ENCODE results near the gene OXA1L.
"Not testable (repeated sequence)": the region's sequence is repeated elsewhere in the genome, so short reads cannot be mapped to it uniquely, and the experiment has no call there.

The OXA1L gene

DNA sequence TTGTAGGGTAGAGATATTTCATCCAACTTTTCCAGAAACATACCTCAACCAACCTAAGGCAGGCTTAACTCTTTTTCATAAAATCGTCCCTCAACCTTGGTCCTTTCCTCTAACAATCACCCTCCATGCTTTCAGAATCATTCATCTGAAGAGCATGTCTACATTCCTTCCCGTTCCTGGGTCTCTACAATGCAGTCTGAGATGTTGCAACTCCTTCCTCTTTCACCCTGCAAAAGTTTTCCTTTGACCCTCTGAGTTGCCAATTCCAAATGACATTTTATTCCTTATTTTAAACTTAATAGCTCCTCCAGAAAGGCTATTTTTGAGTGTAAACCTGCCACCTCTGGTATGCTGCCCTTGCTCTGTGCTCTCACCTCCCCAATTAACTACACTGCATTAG is 32.0 kb downstream of the OXA1L start:
- DNase-seq (ENCODE audit: low read depth, low spot score): no peak

DNA sequence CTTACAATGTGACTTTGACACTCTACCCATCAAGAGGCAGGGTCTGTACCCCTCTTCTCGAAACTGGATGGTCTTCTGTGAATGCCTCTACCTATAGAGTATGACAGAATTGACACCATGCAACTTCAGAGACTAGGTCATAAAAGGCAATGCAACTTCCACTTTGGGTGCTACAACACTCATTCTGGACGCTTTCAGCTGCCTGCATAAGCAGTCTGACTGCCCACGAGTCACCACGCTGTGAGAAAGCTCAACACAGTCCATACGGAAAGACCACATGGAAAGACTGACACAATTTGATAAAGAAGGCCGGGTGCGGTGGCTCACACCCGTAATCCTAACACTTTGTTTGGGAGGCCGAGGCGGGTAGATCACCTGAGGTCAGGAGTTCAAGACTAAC is 33.9 kb downstream of the OXA1L start:
- DNase-seq (ENCODE audit: low read depth, low spot score): no peak

DNA sequence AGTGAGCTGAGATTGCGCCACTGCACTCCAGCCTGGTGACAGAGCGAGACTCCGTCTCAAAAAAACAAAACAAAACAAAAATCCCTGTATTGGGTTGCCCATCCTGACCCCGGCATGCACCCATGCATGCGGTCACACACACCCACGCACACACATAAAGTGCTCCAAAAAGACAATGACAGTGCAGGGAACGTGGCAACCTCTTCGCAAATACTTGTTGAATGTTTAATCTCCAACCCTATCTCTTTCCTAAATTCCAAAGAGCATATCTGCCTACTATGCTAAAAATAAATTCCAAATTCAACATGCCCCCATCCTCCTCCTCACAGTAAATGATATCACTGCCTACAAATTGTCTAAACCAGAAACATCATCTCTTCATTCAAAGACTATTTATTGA is 35.2 kb downstream of the OXA1L start:
- no peak for DNase-seq (ENCODE audit: low read depth, low spot score)

DNA sequence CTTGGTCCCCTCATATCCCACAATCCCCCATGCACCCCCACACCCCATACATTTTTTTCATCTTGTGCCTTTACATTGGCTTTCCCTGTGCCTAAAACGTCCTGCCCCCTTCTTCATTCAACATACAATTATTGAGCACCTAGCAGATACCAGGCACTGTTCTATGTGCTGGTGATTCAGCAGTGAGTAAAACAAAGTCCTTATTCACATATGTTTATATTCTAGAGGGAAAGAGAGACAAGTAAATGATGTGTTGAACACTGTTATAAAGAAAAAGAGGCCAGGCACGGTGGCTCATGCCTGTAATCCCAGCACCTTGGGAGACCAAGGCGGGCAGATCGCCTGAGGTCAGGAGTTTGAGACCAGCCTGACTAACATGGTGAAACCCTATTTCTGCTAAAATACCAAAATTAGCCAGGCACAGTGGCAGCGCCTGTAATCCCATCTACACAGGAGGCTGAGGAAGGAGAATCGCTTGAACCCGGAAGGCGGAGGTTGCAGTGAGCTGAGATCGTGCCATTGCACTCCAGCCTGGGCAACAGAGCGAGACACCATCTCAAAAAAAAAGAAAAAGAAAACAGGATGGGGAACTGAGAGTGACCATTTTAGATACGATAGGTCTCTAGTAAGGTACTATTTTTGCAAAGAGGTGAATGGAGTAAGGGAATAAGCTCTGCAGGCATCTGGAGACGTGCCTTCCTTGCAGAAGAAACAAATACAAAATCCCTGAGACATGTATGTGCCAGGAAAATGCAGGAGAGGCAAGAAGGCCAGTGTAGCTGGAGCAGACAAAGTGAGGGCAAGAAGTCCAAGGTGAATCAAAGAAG is 36.6 kb downstream of the OXA1L start:
- DNase-seq (ENCODE audit: low read depth, low spot score): no peak

DNA sequence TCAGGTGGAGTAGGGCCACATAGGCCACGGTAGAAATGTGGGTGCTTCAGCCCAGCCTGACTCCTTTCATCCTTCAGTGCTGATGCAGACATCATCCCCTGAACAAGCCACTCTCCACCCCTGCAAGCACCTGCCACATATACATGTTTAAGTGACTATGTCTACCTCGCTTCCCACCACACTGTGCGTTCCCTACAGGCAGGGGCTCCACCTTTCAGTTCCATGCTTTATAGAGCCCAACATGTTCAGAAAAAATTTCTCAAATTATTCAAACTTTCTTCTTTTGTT is 37.1 kb downstream of the OXA1L start:
- no peak for DNase-seq (ENCODE audit: low read depth, low spot score)

DNA sequence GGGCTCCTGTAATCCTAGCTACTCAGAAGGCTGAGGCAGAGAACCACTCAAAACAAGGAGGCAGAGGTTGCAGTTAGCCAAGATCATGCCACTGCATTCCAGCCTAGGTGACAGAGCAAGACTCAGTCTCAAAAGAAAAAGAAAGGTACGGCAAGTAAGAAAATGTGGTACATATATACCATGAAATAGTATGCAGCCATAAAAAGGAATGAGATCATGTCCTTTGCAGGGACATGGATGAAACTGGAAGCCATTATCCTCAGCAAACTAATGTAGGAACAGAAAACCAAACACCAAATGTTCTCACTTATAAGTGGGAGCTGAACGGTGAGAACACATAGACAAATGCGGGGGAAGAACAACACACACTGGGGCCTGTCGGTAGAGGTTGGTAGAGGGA is 38.7 kb downstream of the OXA1L start:
- not testable (repeated sequence) for DNase-seq (ENCODE audit: low read depth, low spot score)

DNA sequence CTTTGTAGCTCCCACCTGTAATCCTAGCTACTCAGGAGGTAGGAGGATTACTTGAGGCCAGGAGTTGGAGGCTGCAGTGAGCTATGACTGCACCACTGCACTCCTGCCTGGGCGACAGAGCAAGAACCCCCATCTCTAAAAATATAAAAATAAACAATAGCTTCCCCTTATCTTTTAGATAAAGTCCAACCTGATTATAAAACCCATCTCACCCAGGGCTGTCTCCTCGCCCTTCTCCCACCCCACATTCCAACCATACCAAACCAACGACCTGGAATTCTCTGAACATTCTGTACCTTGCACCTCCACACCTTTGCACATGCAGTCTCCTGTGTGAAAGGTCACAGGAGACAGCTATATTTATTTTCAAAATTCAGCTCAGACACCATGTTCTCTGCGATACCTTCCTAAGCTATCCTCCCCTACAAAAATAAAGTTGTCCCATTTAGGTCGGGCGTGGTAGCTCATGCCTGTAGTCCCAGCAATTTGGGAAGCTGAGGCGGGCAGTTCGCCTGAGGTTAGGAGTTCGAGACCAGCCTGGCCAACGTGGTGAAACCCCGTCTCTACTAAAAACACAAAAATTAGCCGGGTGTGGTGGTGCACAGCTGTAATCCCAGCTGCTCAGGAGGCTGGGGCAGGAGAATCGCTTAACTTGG is 41.1 kb downstream of the OXA1L start:
- DNase-seq (ENCODE audit: low read depth, low spot score): no peak

DNA sequence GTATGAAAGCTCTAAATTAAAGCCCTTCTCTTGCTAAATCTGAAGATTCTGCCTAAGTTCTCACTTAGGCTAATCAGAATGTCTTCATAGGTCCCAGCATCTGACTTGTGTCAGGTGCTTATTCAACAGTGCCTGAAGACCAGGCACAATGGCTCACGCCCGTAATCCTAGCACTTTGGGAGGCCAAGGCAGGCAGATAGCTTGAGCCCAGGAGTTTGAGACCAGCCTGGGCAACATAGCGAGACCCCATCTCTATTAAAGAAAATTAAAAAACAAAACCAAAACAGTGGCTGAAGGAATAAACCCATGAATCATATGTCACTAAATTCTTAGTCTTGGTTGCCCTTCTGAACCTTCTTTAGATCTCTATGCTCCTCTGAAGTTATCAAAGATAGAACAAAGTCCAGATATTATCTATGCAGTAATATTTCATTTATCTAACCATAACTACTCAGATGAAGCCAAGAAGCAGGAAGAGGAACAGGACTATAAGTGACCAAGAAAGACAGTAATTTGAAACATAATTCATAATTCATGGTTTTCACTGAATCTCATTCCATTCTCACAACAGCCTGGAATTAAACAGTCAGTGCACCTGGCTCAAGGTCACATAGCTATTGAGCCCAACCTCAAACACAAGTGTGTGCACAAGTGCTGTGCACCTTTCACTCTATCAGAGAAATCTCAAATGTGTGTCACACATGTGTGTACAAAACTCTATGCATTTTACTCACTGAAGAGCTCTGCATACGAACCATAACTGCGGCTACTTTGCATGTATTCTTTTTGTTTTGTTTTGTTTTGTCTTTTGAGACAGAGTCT is 42.1 kb downstream of the OXA1L start:
- DNase-seq (ENCODE audit: low read depth, low spot score): no peak

DNA sequence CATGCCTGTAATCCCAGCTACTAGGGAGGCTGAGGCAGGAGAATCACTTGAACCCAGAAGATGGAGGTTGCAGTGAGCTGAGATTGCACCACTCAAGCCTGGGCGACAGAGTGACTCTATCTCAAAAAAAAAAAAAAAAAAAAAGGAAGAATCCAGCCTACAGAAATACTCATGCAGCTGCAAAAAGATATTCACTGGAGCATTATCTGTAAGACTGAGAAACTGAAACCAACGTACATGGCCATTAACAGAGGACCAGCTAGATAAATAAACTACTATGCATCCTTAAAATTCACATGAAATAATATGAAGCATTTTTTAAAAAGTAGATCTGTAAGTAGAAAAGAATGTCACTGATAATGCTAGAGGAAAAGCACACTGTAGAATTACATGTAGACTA is 45.2 kb downstream of the OXA1L start:
- DNase-seq (ENCODE audit: low read depth, low spot score): no peak

DNA sequence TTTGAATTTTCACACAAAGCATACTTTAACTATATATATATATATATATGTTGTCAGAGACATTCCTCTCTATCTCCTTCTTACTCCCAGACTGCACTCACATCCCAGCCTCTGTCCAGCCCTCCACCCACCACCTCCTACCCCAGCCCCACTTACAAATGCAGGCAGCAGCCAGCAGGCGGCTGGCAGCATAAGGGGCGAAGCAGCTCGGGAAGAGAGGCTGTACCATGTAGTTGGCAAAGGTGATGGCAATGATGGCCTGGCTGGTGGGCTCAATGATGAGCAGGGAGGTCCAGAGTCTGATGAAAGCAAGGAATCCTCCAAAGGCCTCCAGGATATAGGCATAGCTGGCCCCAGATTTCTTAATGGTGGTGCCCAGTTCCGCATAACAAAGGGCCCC is 46.3 kb downstream of the OXA1L start:
- DNase-seq (ENCODE audit: low read depth, low spot score): no peak

DNA sequence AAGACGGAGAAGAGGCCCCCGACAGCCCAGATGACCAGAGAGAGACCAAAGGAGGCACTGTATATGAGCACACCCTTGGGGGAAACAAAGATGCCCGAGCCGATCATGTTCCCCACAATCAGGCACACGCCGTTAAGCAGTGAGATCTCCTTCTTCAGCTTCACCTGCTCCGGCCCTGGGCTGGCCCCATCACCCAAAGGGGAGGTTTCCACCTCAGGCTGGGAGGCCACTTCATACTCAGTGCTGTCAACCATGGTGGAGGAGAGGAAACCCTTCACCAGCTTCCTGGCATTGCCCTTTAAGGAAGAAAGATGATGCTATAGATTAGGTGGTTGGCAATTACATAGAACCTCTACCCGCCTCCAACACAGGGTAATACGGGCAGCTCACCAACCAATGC is 46.7 kb downstream of the OXA1L start:
- no peak for DNase-seq (ENCODE audit: low read depth, low spot score)

DNA sequence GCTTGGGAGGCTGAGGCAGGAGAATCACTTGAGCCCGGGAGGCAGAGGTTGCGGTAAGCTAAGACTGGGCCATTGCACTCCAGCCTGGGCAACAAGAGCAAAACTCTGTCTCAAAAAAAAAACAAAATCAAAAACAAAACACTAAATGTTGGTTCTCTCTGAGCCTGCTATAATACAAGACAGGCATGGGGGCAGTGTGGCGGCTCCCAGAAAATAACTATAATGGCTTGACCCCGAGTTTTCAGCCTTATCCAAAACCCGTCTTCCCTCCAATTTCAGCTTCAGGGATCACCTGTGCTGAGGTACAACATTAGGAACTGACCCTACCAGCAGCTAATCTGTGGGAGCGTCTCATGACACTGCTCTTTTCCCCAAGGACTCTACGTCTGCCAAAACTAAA is 47.9 kb downstream of the OXA1L start:
- no peak for DNase-seq (ENCODE audit: low read depth, low spot score)

DNA sequence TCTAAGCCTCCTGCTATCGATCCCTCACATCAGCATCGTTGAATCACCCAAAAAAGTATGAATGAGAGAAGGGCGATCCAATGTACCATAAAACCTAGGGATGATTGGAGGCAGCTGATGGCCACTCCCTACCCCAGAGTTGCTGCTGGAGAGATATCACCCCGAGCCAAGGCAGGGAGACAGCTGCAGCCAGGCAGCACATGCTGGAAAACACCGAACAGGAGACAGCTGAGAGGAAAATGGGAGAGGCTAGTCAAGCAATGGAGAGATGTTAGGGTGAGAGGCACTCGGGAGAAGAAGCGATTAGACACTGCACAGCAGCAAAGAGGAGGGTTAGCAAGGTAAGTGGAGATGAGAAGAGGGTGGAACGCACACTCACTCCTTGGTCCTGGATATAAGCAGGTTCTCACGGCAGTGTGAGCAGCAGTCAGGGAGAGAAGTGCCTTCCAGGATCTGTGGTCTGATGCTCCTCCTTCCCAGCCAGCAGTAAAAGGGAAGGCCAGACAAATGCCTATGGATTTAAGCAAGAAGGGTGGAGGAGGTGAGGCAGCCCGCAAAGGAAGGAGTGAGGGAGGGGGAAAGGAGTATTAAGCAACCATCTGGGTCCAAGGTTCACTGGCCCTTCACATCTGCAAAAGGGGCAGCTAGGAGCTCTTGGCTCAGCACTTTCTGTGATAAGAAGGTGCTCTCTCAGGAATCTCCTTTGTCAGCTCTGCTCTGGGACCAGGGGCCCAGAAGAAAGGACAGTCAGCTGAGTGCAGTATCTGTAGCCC is 48.6 kb downstream of the OXA1L start, which contains the start of gene SLC7A7:
TSS of gene SLC7A7 (minus strand) at position 495 of the 773 bp plus-strand sequence. CDS start 2,037 bp downstream, outside the sequence.
- DNase-seq (ENCODE audit: low read depth, low spot score): no peak

DNA sequence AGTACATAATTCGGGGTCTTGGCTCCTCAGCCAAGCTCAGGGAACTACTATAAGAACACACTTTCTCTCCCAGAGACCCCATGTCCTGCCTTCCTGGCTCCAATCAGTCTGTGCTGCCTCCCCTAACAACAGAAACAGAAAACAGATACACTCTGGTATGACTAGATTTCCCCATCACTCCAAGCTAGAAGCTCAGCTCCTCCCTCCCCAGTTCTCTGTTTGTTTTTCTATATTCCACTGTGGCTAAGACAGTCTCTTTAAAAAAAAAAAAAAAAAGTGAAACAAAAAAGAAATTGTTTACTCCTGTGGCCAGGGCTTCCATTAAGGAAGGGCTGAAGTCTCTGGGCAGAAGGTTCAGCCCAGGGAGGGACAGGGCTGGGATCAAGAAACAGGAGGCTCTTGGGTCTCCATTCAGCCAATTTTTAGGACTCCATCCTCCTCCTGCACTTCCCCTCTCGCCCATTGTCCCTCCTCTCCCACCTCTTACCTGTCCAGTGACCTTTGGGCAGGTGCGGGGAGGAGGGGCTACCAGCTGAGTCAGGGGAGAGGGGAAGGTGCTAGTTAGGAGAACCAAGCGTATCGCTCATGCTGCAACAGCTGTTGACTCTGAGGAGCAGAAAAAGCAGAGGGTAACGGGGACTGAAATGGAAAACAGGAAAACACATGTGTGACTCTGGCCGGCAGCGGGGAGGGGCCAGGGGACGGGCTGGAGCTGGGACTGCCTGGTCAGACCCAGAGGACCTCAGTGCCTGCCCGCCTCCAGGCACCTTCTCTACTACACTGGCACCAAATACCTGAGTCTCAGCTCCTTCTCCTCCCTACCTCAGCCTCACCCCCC is 52.9 kb downstream of the OXA1L start:
- DNase-seq (ENCODE audit: low read depth, low spot score): no peak

DNA sequence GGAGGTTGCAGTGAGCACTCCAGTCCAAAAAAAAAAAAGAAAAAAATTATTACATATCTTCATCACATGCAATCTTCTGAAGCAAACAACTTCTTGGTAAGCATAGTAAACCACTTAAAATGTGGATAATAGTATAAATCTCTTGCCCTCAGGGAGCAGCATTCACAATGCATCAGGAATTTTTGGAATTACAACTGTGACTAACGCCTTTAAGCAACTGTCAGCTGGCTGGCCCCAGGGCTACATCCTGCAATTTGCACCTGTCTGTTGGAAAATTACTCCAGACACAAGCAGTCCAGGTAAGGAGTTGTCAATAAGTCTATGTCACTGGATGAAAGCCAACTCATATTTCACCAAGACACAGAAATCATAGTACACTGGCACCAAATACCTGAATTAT is 54.2 kb downstream of the OXA1L start:
- no peak for DNase-seq (ENCODE audit: low read depth, low spot score)

DNA sequence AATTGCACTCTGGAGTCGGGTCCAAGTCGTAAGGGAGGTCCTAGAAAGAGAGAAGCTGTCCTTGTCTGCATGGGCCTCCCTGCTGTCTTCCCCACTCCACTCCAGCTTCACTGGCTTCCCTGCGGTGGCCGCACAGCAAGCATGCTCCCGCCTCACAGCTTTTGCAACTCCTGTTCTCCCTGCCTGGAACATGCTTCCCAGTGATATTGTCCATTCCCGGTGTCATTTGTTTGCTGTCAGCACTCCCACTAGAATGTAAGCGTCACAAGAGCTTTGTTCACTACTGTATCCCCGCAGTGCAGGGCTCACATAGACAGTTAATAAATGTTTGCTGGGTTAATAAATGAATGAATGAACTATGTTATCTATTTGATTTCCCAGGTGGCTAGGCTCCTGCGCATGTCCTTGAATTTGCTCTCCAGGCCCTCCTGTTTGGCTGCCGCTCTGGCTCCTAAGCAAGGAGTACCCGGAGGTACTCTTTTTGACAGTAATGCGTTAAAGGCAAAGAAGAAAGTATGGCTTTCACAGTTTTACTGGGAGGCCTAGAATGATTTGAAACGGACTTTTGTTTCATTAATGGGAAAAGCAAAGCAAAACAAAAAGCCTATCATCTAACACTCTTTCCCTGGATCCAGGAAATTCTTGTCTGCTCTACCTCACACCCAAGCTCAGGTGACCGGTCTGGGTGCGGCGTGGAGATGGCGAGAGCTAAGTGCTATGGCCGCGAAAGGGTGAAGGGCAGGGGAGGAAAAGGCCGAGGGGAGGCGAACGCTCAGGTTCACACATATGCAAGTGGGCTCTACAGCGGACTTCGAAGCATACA is 54.9 kb downstream of the OXA1L start:
- no peak for DNase-seq (ENCODE audit: low read depth, low spot score)

DNA sequence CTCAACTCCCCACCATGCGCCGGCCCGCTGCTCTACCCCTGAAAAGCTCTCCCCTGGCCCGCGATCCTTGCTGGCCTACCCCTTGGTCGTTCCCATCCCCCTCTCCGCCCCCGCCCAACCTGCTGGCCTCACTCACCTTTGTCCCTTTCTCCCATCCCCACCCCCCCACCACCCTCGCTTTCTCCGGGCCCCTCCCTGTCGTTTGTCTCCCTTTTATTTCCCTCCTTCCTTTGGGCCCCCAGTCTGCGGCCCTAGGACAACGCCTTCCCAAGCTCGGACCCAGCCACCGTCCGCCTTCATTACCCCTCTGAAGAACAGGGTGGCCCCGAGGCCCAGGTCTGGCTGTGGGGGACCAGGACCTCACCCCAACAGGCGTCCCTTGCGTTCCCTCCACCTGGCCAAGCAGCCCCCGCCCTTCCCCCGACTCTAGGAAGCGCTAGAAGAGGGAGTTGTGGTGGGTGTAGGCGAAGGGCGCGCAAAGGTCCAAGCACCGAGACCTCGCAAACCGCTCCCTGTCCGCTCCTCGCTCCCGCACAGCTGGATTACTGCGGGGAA is 55.6 kb downstream of the OXA1L start:
- no peak for DNase-seq (ENCODE audit: low read depth, low spot score)
